ENCODE measurements around the gene RALBP1. TPM values are rescaled to one million over a fixed set of nuclear protein-coding genes. Genes with fewer than 3 reads are reported as not detected.

RALBP1 gene
- total RNA-seq, 4 donors from 2014 or later: 60.2 to 97.6 (median 72.2) TPM

GRCh38 chr18:9526458-9526857 lies 51.1 kb downstream of the RALBP1 start:
- no peak for TF ChIP-seq CTCF (IDR thresholded peaks at IDR 0.05)
- no peak for ATAC-seq (ENCODE audit: low FRiP score)
- no peak for DNase-seq (ENCODE audit: low spot score)

DNA sequence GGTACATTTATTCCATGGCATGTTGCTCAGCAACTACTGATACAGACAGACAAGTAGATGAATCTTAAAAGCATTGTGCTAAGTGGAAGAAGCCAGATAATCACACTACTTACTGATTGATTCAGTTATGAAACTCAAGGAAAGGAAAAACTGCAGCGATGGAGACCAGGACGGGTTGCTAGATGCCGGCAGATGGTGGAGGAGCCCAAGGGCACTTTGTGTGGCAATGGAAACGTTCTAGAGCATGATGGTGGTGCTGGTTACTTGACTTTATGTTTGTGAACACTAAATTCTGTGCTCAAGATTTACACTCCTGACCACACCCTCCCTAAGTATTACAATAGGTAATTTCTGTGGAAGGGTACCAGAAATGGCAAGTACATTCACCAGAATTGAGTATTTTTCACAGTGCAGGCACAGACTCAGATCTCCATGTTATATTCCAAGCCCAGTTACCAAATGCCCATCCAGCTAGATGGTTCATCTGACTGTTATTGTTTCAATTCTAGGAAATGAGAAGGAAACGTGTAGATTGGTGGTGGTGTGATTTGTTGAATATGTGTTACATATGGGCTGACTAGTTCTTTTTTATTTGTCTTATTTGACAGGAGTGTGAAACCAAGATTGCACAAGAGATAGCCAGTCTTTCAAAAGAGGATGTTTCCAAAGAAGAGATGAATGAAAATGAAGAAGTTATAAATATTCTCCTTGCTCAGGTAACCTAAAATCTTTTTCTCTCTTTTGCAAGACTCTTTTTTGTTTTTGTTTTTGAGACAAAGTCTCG lies 55.1 kb downstream of the RALBP1 start:
- DNase-seq (ENCODE audit: low spot score) (no peak), ATAC-seq (ENCODE audit: low FRiP score) (no peak)
- TF ChIP-seq CTCF (IDR thresholded peaks at IDR 0.05): no peak

GRCh38 chr18:9531791-9532410 lies 56.6 kb downstream of the RALBP1 start:
- no peak for DNase-seq (ENCODE audit: low spot score)
- TF ChIP-seq CTCF (IDR thresholded peaks at IDR 0.05): no peak
- ATAC-seq (ENCODE audit: low FRiP score): no peak

DNA sequence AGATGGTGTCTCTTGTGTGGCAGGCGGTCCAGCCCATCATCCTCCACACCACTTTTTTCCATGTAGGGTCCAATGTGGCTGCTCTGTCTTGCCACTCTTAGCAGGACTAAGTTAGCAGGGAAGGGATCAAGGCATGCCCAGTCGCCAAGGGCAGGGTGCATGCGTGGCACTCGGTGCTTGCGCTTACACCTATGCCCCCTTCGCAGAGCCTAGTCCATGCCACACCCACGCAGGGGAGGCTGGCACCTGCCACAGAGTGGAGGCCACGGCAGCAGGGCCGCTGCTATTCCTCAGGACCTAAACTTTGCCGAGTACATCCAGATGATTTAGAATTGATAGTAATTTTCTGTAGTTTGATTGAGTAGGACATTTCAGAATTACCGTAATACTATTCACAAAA lies 59.5 kb downstream of the RALBP1 start:
- ATAC-seq (ENCODE audit: low FRiP score): no peak
- TF ChIP-seq CTCF (IDR thresholded peaks at IDR 0.05): no peak
- no peak for DNase-seq (ENCODE audit: low spot score)

- ATAC-seq (ENCODE audit: low FRiP score) (no peak), DNase-seq (ENCODE audit: low spot score) (no peak)
- TF ChIP-seq CTCF (IDR thresholded peaks at IDR 0.05): no peak
Observed at GRCh38 chr18:9535430-9535991, 60.2 kb downstream of the RALBP1 start.

- ATAC-seq (ENCODE audit: low FRiP score) (no peak), DNase-seq (ENCODE audit: low spot score) (no peak)
- TF ChIP-seq CTCF (IDR thresholded peaks at IDR 0.05): no peak
Observed at GRCh38 chr18:9536354-9537152, 61.2 kb downstream of the RALBP1 start.
